SJCRH30 (cell line): ENCODE measurements around the gene CAMKV. TPM values are rescaled to one million over a fixed set of nuclear protein-coding genes. Genes with fewer than 3 reads are reported as not detected.

Experiments used
- total RNA-seq: library from RNA; depleted of rRNA; stranded (reverse); fragments of >200 nt; shearing (Covaris generic); gene quantifications from 2 replicates; pipeline ENCODE4 v1.2.3, GENCODE V29; 2014; rRNA removed

CAMKV gene
- total RNA-seq, 1 experiment from 2014 or later: not detected

Other genes starting within 250 kb of the CAMKV start
- gene APEH, start 195.6 kb downstream of the CAMKV start, total RNA-seq: 61.8 and 63.0 TPM in 2 replicates
- gene MST1, start 180.4 kb downstream of the CAMKV start, total RNA-seq: 0.84 and 3.3 TPM in 2 replicates
- gene RNF123, start 180.3 kb downstream of the CAMKV start, total RNA-seq: 12.0 and 12.3 TPM in 2 replicates
- 3.9 and 4.2 TPM in 2 replicates for gene AMIGO3, start 150.2 kb downstream of the CAMKV start, total RNA-seq
- gene GMPPB, start 146.0 kb downstream of the CAMKV start, total RNA-seq: 12.9 and 14.6 TPM in 2 replicates
- 28.7 and 30.3 TPM in 2 replicates for gene IP6K1, start 83.4 kb downstream of the CAMKV start, total RNA-seq
- gene CDHR4, start 70.0 kb downstream of the CAMKV start, total RNA-seq: not detected in 2 replicates
- 0.20 and 0.61 TPM in 2 replicates for gene INKA1, start 66.6 kb downstream of the CAMKV start, total RNA-seq
- 0.85 and 0.99 TPM in 2 replicates for gene UBA7, start 56.0 kb downstream of the CAMKV start, total RNA-seq
- gene TRAIP, start 13.3 kb downstream of the CAMKV start, total RNA-seq: 14.5 and 15.6 TPM in 2 replicates
- not detected in 2 replicates for gene MST1R, start 34.0 kb upstream of the CAMKV start, total RNA-seq
- gene MON1A, start 59.9 kb upstream of the CAMKV start, total RNA-seq: 5.4 and 6.1 TPM in 2 replicates
- gene RBM6, start 70.2 kb upstream of the CAMKV start, total RNA-seq: 51.0 and 58.1 TPM in 2 replicates
- 75.6 and 98.5 TPM in 2 replicates for gene RBM5, start 219.0 kb upstream of the CAMKV start, total RNA-seq